Epithelial cell of proximal tubule (primary cell): ENCODE measurements around the gene ASTN2. TPM values are rescaled to one million over a fixed set of nuclear protein-coding genes. Genes with fewer than 3 reads are reported as not detected.
A peak's percentile ranks its signal among the peaks of the same experiment; 100 is the strongest.
"Not testable (repeated sequence)": the region's sequence is repeated elsewhere in the genome, so short reads cannot be mapped to it uniquely, and the experiment has no call there.

ENCODE experiments used
- DNase-seq: peaks from one replicate; pipeline ENCODE4 v3.0.0-alpha.2; 2011; ENCODE audit warnings: low read depth
- H3K4me3 ChIP-seq: 2 replicates; pipeline ENCODE4 v1.5.1; 2011; ENCODE audit warnings: low read depth, mild to moderate bottlenecking, low read length
- CTCF ChIP-seq: conservative IDR thresholded peaks from 2 replicates; pipeline ENCODE4 v1.5.1; 2012; ENCODE audit warnings: low read depth, mild to moderate bottlenecking, low read length
- total RNA-seq: library from RNA; depleted of rRNA; stranded (reverse); fragments of >200 nt; gene quantifications from 2 replicates; pipeline ENCODE4 v1.2.3, GENCODE V29; 2015

ASTN2 gene
- total RNA-seq, 1 donor from 2014 or later = 4.4 TPM

- TF ChIP-seq CTCF = no peak
- no peak overlapping the region for H3K4me3 ChIP-seq
- DNase-seq = no peak
These were observed 555.1 kb downstream of the ASTN2 start for GRCh38 chr9:116859763-116860162.

- no peak overlapping the region for H3K4me3 ChIP-seq
- TF ChIP-seq CTCF = no peak
- DNase-seq = no peak
These were observed 557.5 kb downstream of the ASTN2 start for GRCh38 chr9:116857321-116857720.

GRCh38 chr9:116855881-116856662, 558.8 kb downstream of the ASTN2 start:
- H3K4me3 ChIP-seq = no peak overlapping the region
- DNase-seq = peak; percentile 45
- TF ChIP-seq CTCF = no peak

DNA sequence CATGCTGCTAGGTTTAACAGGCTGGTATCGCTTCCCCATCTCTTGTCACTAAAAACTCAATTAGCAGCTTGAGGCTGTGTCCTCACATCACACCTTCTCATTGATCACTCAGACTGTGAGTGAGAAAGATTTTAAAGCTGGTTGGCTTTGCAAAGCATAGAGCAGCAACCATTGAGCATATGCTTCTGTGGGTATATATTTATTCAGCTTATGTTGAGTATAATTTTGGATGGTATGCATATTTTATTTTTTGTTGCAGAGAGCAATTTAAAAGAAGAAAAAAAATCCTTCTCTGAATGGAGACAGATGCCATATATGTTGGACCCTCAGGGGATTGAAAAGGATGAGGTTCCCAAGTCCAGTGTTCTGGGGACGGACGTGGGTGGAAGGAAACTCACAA, 565.1 kb downstream of the ASTN2 start:
- DNase-seq = no peak
- TF ChIP-seq CTCF = no peak
- no peak overlapping the region for H3K4me3 ChIP-seq

DNA sequence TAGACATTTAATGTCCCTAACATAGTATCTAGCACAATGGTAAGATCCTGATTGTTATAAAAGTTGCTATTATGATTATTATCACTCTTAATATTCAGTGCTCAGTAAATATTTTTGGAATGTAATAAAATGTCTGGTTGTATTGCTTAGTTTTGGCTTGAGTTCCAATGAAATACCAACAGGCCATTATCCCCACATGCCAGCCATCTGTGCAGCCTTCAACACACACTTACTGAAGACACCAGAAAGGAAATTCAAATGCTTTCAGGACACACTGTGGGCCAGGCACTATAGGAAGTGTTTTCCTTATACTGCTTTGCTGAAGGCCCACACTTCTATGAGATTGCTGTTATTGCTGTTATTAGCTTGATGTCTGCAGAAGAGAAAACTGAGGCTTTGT, 570.2 kb downstream of the ASTN2 start:
- DNase-seq = no peak
- no peak for TF ChIP-seq CTCF
- H3K4me3 ChIP-seq = no peak overlapping the region

DNA sequence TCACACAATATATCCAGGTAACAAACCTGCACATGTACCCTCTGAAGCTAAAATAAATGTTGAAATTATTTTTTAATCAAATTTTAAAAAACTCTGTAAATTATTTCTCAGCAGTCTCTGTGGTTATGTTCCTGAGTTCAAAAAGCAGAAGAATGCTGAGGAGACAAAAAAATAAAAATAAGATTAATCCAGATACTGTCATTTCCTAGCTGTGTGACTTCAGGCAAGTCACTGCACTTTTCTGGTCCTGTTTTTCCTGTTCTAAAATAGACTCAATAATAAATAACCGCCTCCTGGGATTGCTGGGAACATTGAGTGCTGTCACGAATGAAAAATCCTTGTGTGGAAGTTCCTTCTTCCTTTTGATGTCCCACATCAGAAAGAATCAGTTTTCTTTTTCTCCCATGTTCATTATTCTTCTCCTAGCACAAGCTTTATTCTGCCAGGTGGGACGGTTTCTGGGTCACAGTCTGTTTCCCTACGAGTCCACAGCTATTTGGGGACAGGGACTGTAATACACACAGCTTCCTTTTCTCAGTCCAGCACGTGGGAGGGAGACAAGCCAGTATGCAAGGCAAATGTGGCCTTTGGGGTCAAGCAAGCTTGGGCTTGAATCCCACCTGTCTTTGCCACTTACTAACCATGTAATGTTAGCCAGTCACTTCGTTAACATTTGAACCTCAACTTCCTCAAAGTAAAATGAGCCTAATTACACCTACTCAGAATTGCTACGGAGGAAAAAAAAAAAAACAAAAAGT, 570.8 kb downstream of the ASTN2 start:
- no peak for DNase-seq
- H3K4me3 ChIP-seq = no peak overlapping the region
- TF ChIP-seq CTCF = no peak

GRCh38 chr9:116842658-116843057, 572.2 kb downstream of the ASTN2 start:
- H3K4me3 ChIP-seq = no peak overlapping the region

GRCh38 chr9:116838468-116838867, 576.4 kb downstream of the ASTN2 start:
- H3K4me3 ChIP-seq = not testable (repeated sequence)

More at GRCh38 chr9:116842658-116843057, 572.2 kb downstream of the ASTN2 start:
- DNase-seq = no peak
- TF ChIP-seq CTCF = peak; percentile 51

More at GRCh38 chr9:116838468-116838867, 576.4 kb downstream of the ASTN2 start:
- not testable (repeated sequence) for DNase-seq
